Large intestine (tissue), 3 donors: ENCODE results near the gene IL13RA1. TPM values are rescaled to one million over a fixed set of nuclear protein-coding genes. Genes with fewer than 3 reads are reported as not detected.
"Not testable (repeated sequence)": the region's sequence is repeated elsewhere in the genome, so short reads cannot be mapped to it uniquely, and the experiment has no call there.

Experiments
- DNase-seq, 2 donors: peaks; one replicate each; pipeline versions ENCODE4 v3.0.0 to v3.0.0-alpha.2; 2013
- H3K27ac ChIP-seq: one replicate; pipeline ENCODE4 v1.5.1; 2013; ENCODE audit warnings: low read length
- H3K27me3 ChIP-seq: 2 replicates; pipeline ENCODE4 v1.6.1; 2013; ENCODE audit warnings: low read length; ENCODE audit not compliant: control insufficient read depth, insufficient read depth
- H3K36me3 ChIP-seq: 2 replicates; pipeline ENCODE4 v1.6.1; 2013; ENCODE audit warnings: low read length; ENCODE audit not compliant: control insufficient read depth, insufficient read depth
- H3K4me1 ChIP-seq: one replicate; pipeline ENCODE4 v1.6.1; 2013; ENCODE audit warnings: low read length; ENCODE audit not compliant: control insufficient read depth, insufficient read depth
- H3K4me3 ChIP-seq: one replicate; pipeline ENCODE4 v1.5.1; 2013; ENCODE audit warnings: low read length
- H3K9me3 ChIP-seq: one replicate; pipeline ENCODE4 v1.6.1; 2013; ENCODE audit warnings: mild to moderate bottlenecking, low read depth, low read length, moderate library complexity; ENCODE audit not compliant: control insufficient read depth
- WGBS: methylation state at CpG from one replicate; pipeline ENCODE4 v1.1.5; 2013; ENCODE audit warnings: low lambda C conversion rate; ENCODE audit not compliant: insufficient coverage; 5-methylcytosine and 5-hydroxymethylcytosine counted together
- polyA plus RNA-seq: library from polyadenylated mRNA; unstranded; fragments of 120-200 nt; gene quantifications from one replicate; pipeline ENCODE4 v1.2.1, GENCODE V29; 2013

IL13RA1 gene
- polyA plus RNA-seq, 1 donor = 65.5 TPM

GRCh38 chrX:118702741-118703140 is 24.7 kb upstream of the IL13RA1 start:
- no peak overlapping the region for H3K4me3 ChIP-seq
- H3K9me3 ChIP-seq = no peaks in the 10 kb centered on the region
- H3K27me3 ChIP-seq = no peaks in the 10 kb centered on the region
- H3K4me1 ChIP-seq = no peaks in the 10 kb centered on the region
- WGBS = no CpG with 5 or more reads among the region's 5 CpGs
- no peak for DNase-seq
- no peak overlapping the region for H3K27ac ChIP-seq
- H3K36me3 ChIP-seq = no peaks in the 10 kb centered on the region

GRCh38 chrX:118706681-118707080 is 20.7 kb upstream of the IL13RA1 start:
- no peaks in the 10 kb centered on the region for H3K4me1 ChIP-seq
- no peak for DNase-seq
- H3K9me3 ChIP-seq = no peaks in the 10 kb centered on the region
- no peaks in the 10 kb centered on the region for H3K27me3 ChIP-seq
- WGBS = no CpG with 5 or more reads among the region's 4 CpGs
- H3K36me3 ChIP-seq = no peaks in the 10 kb centered on the region
- H3K4me3 ChIP-seq = no peak overlapping the region
- no peak overlapping the region for H3K27ac ChIP-seq

- no CpG with 5 or more reads among the region's 1 CpG for WGBS
- no peaks in the 10 kb centered on the region for H3K4me1 ChIP-seq
- no peak overlapping the region for H3K27ac ChIP-seq
- no peak overlapping the region for H3K4me3 ChIP-seq
- no peaks in the 10 kb centered on the region for H3K27me3 ChIP-seq
- H3K9me3 ChIP-seq = no peaks in the 10 kb centered on the region
- H3K36me3 ChIP-seq = no peaks in the 10 kb centered on the region
- DNase-seq = no peak
These were observed 12.9 kb upstream of the IL13RA1 start for GRCh38 chrX:118714521-118714920.

GRCh38 chrX:118715917-118716316 is 11.5 kb upstream of the IL13RA1 start:
- not testable (repeated sequence) for H3K9me3 ChIP-seq, H3K4me3 ChIP-seq, H3K27ac ChIP-seq, H3K36me3 ChIP-seq, DNase-seq, H3K27me3 ChIP-seq, H3K4me1 ChIP-seq
- no CpG with 5 or more reads among the region's 14 CpGs for WGBS

- not testable (repeated sequence) for H3K27ac ChIP-seq
These were observed 10.6 kb upstream of the IL13RA1 start for GRCh38 chrX:118716833-118717232.

GRCh38 chrX:118717678-118718391 is 9.6 kb upstream of the IL13RA1 start:
- no peak overlapping the region for H3K4me3 ChIP-seq
- no peaks in the 10 kb centered on the region for H3K36me3 ChIP-seq
- no peaks in the 10 kb centered on the region for H3K9me3 ChIP-seq
- no peak for DNase-seq
- no CpG with 5 or more reads among the region's 13 CpGs for WGBS
- H3K27ac ChIP-seq = no peak overlapping the region
- H3K27me3 ChIP-seq = no peaks in the 10 kb centered on the region
- H3K4me1 ChIP-seq = no peaks in the 10 kb centered on the region

More at GRCh38 chrX:118716833-118717232, 10.6 kb upstream of the IL13RA1 start:
- not testable (repeated sequence) for H3K4me3 ChIP-seq, DNase-seq, H3K27me3 ChIP-seq, H3K4me1 ChIP-seq, H3K36me3 ChIP-seq, H3K9me3 ChIP-seq
- WGBS = no CpG with 5 or more reads among the region's 28 CpGs

GRCh38 chrX:118718737-118719136 is 8.7 kb upstream of the IL13RA1 start:
- H3K4me1 ChIP-seq = no peaks in the 10 kb centered on the region
- H3K9me3 ChIP-seq = no peaks in the 10 kb centered on the region
- H3K36me3 ChIP-seq = no peaks in the 10 kb centered on the region
- H3K27me3 ChIP-seq = no peaks in the 10 kb centered on the region
- DNase-seq = no peak
- WGBS = no CpG with 5 or more reads among the region's 2 CpGs
- H3K4me3 ChIP-seq = no peak overlapping the region
- H3K27ac ChIP-seq = no peak overlapping the region

- Histone ChIP-seq H3K27ac (no peak overlapping the region), H3K4me3 (no peak overlapping the region), H3K27me3 (no peaks in the 10 kb centered on the region), H3K9me3 (no peaks in the 10 kb centered on the region), H3K36me3 (no peaks in the 10 kb centered on the region), H3K4me1 (peaks cover 5% of the 10 kb centered on the region)
- DNase-seq = no peak
- WGBS = no CpG with 5 or more reads among the region's 3 CpGs
These were observed 7.2 kb upstream of the IL13RA1 start for GRCh38 chrX:118720058-118720707.

- no peaks in the 10 kb centered on the region for H3K27me3 ChIP-seq
- DNase-seq = no peak
- peaks cover 18% of the 10 kb centered on the region for H3K4me1 ChIP-seq
- no peaks in the 10 kb centered on the region for H3K36me3 ChIP-seq
- no peak overlapping the region for H3K4me3 ChIP-seq
- no CpG with 5 or more reads among the region's 3 CpGs for WGBS
- no peaks in the 10 kb centered on the region for H3K9me3 ChIP-seq
- no peak overlapping the region for H3K27ac ChIP-seq
These were observed 4.0 kb upstream of the IL13RA1 start for GRCh38 chrX:118723376-118723775.

- Histone ChIP-seq H3K27me3 (no peaks in the 10 kb centered on the region), H3K9me3 (no peaks in the 10 kb centered on the region), H3K36me3 (no peaks in the 10 kb centered on the region), H3K27ac (no peak overlapping the region), H3K4me1 (peaks cover 18% of the 10 kb centered on the region), H3K4me3 (no peak overlapping the region)
- WGBS = no CpG with 5 or more reads among the region's 5 CpGs
- no peak for DNase-seq
These were observed 3.0 kb upstream of the IL13RA1 start for GRCh38 chrX:118724365-118724764.

- H3K27ac ChIP-seq = peak overlapping the region; percentile 36
- no peak overlapping the region for H3K4me3 ChIP-seq
- no peaks in the 10 kb centered on the region for H3K27me3 ChIP-seq
- H3K9me3 ChIP-seq = no peaks in the 10 kb centered on the region
- peak; percentile 9 to 32 for DNase-seq
- WGBS = no CpG with 5 or more reads among the region's 7 CpGs
- H3K4me1 ChIP-seq = peaks cover 18% of the 10 kb centered on the region
- no peaks in the 10 kb centered on the region for H3K36me3 ChIP-seq
These were observed 2.6 kb upstream of the IL13RA1 start for GRCh38 chrX:118724775-118725174.
